HepG2 (cell line): Measurements from ENCODE around the gene ACTL7B. TPM values are rescaled to one million over a fixed set of nuclear protein-coding genes. Genes with fewer than 3 reads are reported as not detected.

ENCODE experiments used
- ATAC-seq: fragments of 200-7000 bp; cut with Tn5 transposase; 3 replicates; pipeline ENCODE4 v1.9.1; 2020; ENCODE audit warnings: mild to moderate bottlenecking, moderate library complexity
- BruUV-seq: library from RNA; stranded (reverse); fragments of 400-500 nt; replicated peaks from 2 replicates; lab custom pipeline; 2021; lab: Mats Ljungman, UMichigan
- CTCF ChIA-PET: fragments of 300-600 bp; formaldehyde crosslinking; extraction: SDS; loops from one replicate; lab custom pipeline; 2021; ENCODE audit warnings: low total read pairs, inconsistent platforms, low intra/inter-chr PET ratio; lab: Yijun Ruan, JAX
- POLR2A ChIA-PET: fragments of 350-600 bp; sonication (Branson Sonifier 250); formaldehyde crosslinking; loops from one replicate; lab custom pipeline; 2020; ENCODE audit warnings: antibody characterized with exemption, inconsistent platforms; lab: Yijun Ruan, JAX
- DNase-seq: peaks from one replicate; pipeline ENCODE4 v3.0.0-alpha.2; 2015; ENCODE audit warnings: low spot score
- FAIRE-seq: peaks from 3 replicates; lab custom pipeline; 2011; peaks lifted over from hg19 to GRCh38; lab: Jason Lieb, UNC
- H2AFZ ChIP-seq: one replicate; pipeline ENCODE4 v1.6.1; 2011; ENCODE audit warnings: low read length, inconsistent platforms
- H3K27ac ChIP-seq: fragments of 300-600 bp; 3 replicates; pipeline ENCODE4 v1.8.0; 2011; ENCODE audit warnings: mixed run types, mild to moderate bottlenecking, mixed read lengths, low read length, inconsistent platforms; ENCODE audit not compliant: insufficient read depth; ENCODE audit errors: extremely low read length
- H3K27me3 ChIP-seq, 2 experiments: fragments of 200-600 bp in 1 of 2; 2 replicates in 1 of 2; 3 replicates in 1 of 2; pipeline versions ENCODE4 v1.6.0 to v1.8.0; 2011; ENCODE audit warnings: low read length in 2 of 2, mild to moderate bottlenecking in 2 of 2, moderate library complexity in 2 of 2, inconsistent platforms in 1 of 2; ENCODE audit not compliant: insufficient read depth in 2 of 2, control insufficient read depth in 1 of 2
- H3K36me3 ChIP-seq, 2 experiments: fragments of 200-600 bp in 1 of 2; replicated peaks in 1 of 2; 2 replicates in 1 of 2; 3 replicates in 1 of 2; pipeline versions ENCODE4 v1.5.1 to v1.8.0; 2011; ENCODE audit warnings: low read length in 2 of 2, inconsistent platforms in 1 of 2; ENCODE audit not compliant: insufficient read depth in 2 of 2, control insufficient read depth in 1 of 2
- H3K4me1 ChIP-seq: 2 replicates; pipeline ENCODE4 v1.5.1; 2012; ENCODE audit warnings: low read length, inconsistent platforms; ENCODE audit not compliant: insufficient read depth
- H3K4me2 ChIP-seq: 2 replicates; pipeline ENCODE4 v1.6.0; 2011; ENCODE audit warnings: low read depth, low read length, inconsistent platforms
- H3K4me3 ChIP-seq, 3 experiments: fragments of 200-600 bp in 1 of 3; sonication (generic), shearing (Covaris generic) in 1 of 3; replicated peaks in 1 of 3; 2 replicates each; pipeline ENCODE4 v1.5.1; 2011 to 2016; ENCODE audit warnings: low read length in 3 of 3, inconsistent platforms in 2 of 3, low read depth in 2 of 3, mild to moderate bottlenecking in 2 of 3, control low read depth in 1 of 3, mixed read lengths in 1 of 3; ENCODE audit not compliant: insufficient read depth in 1 of 3
- H3K79me2 ChIP-seq: one replicate; pipeline ENCODE4 v1.6.1; 2011; ENCODE audit warnings: low read length, inconsistent platforms; ENCODE audit not compliant: insufficient read depth
- H3K9ac ChIP-seq: 2 replicates; pipeline ENCODE4 v1.6.0; 2011; ENCODE audit warnings: mild to moderate bottlenecking, low read depth, low read length, inconsistent platforms; ENCODE audit not compliant: insufficient read depth
- H3K9me3 ChIP-seq: 2 replicates; pipeline ENCODE4 v1.5.1; 2012; ENCODE audit warnings: mild to moderate bottlenecking, low read length
- H4K20me1 ChIP-seq: 2 replicates; pipeline ENCODE4 v1.6.0; 2011; ENCODE audit warnings: inconsistent platforms, mild to moderate bottlenecking, low read length, moderate library complexity; ENCODE audit not compliant: insufficient read depth
- PHF5A ChIP-seq: IDR thresholded peaks from one replicate; pipeline ENCODE4 v1.6.1; 2018; ENCODE audit warnings: low read depth, missing genetic modification reagents; ENCODE audit not compliant: unreplicated experiment
- RNF2 ChIP-seq: fragments of 450-650 bp; conservative IDR thresholded peaks from 2 replicates; pipeline ENCODE4 v1.6.1; 2016; ENCODE audit warnings: low read depth
- TEAD3 ChIP-seq: optimal IDR thresholded peaks from 2 replicates; pipeline ENCODE3; 2016; ENCODE audit warnings: borderline replicate concordance
- ZBTB38 ChIP-seq: sonication (generic); formaldehyde crosslinking; IDR thresholded peaks from 2 replicates; pipeline ENCODE4 v1.5.1; 2020; ENCODE audit warnings: mild to moderate bottlenecking, missing genetic modification reagents
- ZNF180 ChIP-seq: sonication (generic); formaldehyde crosslinking; IDR thresholded peaks from 2 replicates; pipeline ENCODE4 v1.4.0; 2020; ENCODE audit warnings: low read depth, missing genetic modification reagents, borderline replicate concordance
- ZNF292 ChIP-seq: sonication (generic); formaldehyde crosslinking; IDR thresholded peaks from 2 replicates; pipeline ENCODE4 v1.8.1; 2022; ENCODE audit warnings: mild to moderate bottlenecking, low read depth, missing genetic modification reagents, borderline replicate concordance
- ZNF446 ChIP-seq: sonication (generic); formaldehyde crosslinking; IDR thresholded peaks from 2 replicates; pipeline ENCODE4 v1.5.0; 2020; ENCODE audit warnings: mild to moderate bottlenecking, missing genetic modification reagents
- ZNF709 ChIP-seq: sonication (generic); formaldehyde crosslinking; IDR thresholded peaks from 2 replicates; pipeline ENCODE4 v1.5.0; 2020; ENCODE audit warnings: mild to moderate bottlenecking, missing genetic modification reagents
- WGBS: methylation state at CpG from one replicate; pipeline ENCODE4 v1.1.6; 2017; ENCODE audit warnings: low lambda C conversion rate; 5-methylcytosine and 5-hydroxymethylcytosine counted together
- in situ Hi-C: cut with HindIII; loops from 2 replicates; pipeline ENCODE4 v1.10.0; 2017; ENCODE audit warnings: low pct_unique_long_range_greater_than_20kb; ENCODE audit not compliant: extremely low pct_ligation_motif_present
- intact Hi-C: fragments of 100-400 bp; cut with micrococcal nuclease; formaldehyde crosslinking; loops from one replicate; pipeline ENCODE4 v1.10.0; 2022; ENCODE audit not compliant: unreplicated experiment
- polyA plus RNA-seq, 8 experiments: library from polyadenylated mRNA; depleted of rRNA in 3 of 8; stranded (reverse) in 7 of 8; unstranded in 1 of 8; fragments of >200 nt; fragmentation: Illumina TruSeq in 4 of 8; extraction: Trizol in 4 of 8; gene quantifications; 2 replicates each; pipeline versions ENCODE4 v1.2.1 to v1.2.3, GENCODE V29; 2011 to 2016; ENCODE audit warnings: low read depth in 4 of 8, missing spikeins in 1 of 8, mixed read lengths in 1 of 8; ENCODE audit not compliant: insufficient read depth in 1 of 8
- total RNA-seq, 5 experiments: library from RNA; depleted of rRNA; stranded (reverse); fragments of >200 nt; fragmentation: Illumina TruSeq; extraction: Trizol; gene quantifications; 2 replicates each; pipeline ENCODE4 v1.2.3, GENCODE V29; 2016; ENCODE audit warnings: low read depth in 1 of 5
- TF ChIP-seq, protein P1 (sequence below): sonication (generic); formaldehyde crosslinking; IDR thresholded peaks from 2 replicates; pipeline ENCODE4 v1.8.1; 2023; ENCODE audit warnings: mild to moderate bottlenecking, missing genetic modification reagents
- TF ChIP-seq, protein P2 (sequence below): sonication (generic); formaldehyde crosslinking; IDR thresholded peaks from one replicate; pipeline ENCODE4 v1.5.1; 2020; ENCODE audit warnings: mild to moderate bottlenecking, missing genetic modification reagents; ENCODE audit errors: not compliant biosample characterization
- TF ChIP-seq, protein P3 (sequence below): sonication (generic); formaldehyde crosslinking; IDR thresholded peaks from 2 replicates; pipeline ENCODE4 v1.4.0; 2020; ENCODE audit warnings: mild to moderate bottlenecking, low read depth, missing genetic modification reagents
- TF ChIP-seq, protein P4 (sequence below): sonication (generic); formaldehyde crosslinking; IDR thresholded peaks from 2 replicates; pipeline ENCODE4 v1.5.1; 2020; ENCODE audit warnings: missing genetic modification reagents, mild to moderate bottlenecking, borderline replicate concordance
- TF ChIP-seq, protein P5 (sequence below): sonication (generic); formaldehyde crosslinking; IDR thresholded peaks from 2 replicates; pipeline ENCODE4 v1.5.1; 2020; ENCODE audit warnings: mild to moderate bottlenecking, missing genetic modification reagents, moderate library complexity

ACTL7B gene
- total and polyA plus RNA-seq, 2 of the 13 experiments (the other 11 are each of a cell fraction or from before 2014, with no cell fraction given): 0.07 to 0.11 TPM

DNA sequence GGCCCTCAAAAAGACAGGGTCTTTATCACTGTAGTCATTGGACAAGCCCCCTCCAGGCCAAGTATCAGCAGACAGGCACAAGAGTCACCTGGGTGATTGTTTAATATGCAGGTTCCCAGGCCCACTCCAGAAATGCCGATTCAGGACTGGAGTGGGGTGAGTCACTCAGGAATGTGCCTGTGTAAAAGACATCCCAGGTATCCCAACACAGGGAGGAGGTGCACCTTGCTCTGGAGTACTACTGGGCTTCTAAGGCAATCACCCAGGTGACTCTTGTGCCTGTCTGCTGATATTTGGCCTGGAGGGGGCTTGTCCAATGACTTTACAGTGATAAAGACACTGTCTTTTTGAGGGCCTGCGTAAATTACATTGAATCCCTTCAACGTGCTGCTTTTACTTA, 40.6 kb downstream of the ACTL7B start:
- H3K9me3 ChIP-seq: no peaks in the 10 kb centered on the region
- peak overlapping the region; percentile 55 for H3K4me2 ChIP-seq
- peak; percentile 63 for ATAC-seq
- in situ Hi-C loops: loop anchor here (25.0 kb wide), 1 partner anchor 1328 kb away; the partner anchor contains the start of gene KLF4
- peak; percentile 24 for DNase-seq
- no peaks in the 10 kb centered on the region for H3K27me3 ChIP-seq
- no peak overlapping the region for H3K27ac ChIP-seq
- 35% methylated on average over 3 of the region's 3 CpGs for WGBS
- ChIA-PET POLR2A (no interaction called here), CTCF (interaction anchor here (2.1 kb wide), 1 partner anchor 249 kb away, joined by 4 read pairs; no protein-coding TSS in a partner anchor)
- peak; percentile 47 for FAIRE-seq
- H3K4me1 ChIP-seq: peaks cover 52% of the 10 kb centered on the region
- no peaks in the 10 kb centered on the region for H3K79me2 ChIP-seq
- no peak overlapping the region for H2AFZ ChIP-seq
- no peaks in the 10 kb centered on the region for H3K36me3 ChIP-seq
- no peak overlapping the region for H3K9ac ChIP-seq
- intact Hi-C loops: no loop called here
- H4K20me1 ChIP-seq: no peaks in the 10 kb centered on the region
- BruUV-seq: no TSS peak
- H3K4me3 ChIP-seq: no peak overlapping the region
- TF ChIP-seq, protein P1, sequence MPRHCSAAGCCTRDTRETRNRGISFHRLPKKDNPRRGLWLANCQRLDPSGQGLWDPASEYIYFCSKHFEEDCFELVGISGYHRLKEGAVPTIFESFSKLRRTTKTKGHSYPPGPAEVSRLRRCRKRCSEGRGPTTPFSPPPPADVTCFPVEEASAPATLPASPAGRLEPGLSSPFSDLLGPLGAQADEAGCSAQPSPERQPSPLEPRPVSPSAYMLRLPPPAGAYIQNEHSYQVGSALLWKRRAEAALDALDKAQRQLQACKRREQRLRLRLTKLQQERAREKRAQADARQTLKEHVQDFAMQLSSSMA: no peak
- TF ChIP-seq, protein P2, sequence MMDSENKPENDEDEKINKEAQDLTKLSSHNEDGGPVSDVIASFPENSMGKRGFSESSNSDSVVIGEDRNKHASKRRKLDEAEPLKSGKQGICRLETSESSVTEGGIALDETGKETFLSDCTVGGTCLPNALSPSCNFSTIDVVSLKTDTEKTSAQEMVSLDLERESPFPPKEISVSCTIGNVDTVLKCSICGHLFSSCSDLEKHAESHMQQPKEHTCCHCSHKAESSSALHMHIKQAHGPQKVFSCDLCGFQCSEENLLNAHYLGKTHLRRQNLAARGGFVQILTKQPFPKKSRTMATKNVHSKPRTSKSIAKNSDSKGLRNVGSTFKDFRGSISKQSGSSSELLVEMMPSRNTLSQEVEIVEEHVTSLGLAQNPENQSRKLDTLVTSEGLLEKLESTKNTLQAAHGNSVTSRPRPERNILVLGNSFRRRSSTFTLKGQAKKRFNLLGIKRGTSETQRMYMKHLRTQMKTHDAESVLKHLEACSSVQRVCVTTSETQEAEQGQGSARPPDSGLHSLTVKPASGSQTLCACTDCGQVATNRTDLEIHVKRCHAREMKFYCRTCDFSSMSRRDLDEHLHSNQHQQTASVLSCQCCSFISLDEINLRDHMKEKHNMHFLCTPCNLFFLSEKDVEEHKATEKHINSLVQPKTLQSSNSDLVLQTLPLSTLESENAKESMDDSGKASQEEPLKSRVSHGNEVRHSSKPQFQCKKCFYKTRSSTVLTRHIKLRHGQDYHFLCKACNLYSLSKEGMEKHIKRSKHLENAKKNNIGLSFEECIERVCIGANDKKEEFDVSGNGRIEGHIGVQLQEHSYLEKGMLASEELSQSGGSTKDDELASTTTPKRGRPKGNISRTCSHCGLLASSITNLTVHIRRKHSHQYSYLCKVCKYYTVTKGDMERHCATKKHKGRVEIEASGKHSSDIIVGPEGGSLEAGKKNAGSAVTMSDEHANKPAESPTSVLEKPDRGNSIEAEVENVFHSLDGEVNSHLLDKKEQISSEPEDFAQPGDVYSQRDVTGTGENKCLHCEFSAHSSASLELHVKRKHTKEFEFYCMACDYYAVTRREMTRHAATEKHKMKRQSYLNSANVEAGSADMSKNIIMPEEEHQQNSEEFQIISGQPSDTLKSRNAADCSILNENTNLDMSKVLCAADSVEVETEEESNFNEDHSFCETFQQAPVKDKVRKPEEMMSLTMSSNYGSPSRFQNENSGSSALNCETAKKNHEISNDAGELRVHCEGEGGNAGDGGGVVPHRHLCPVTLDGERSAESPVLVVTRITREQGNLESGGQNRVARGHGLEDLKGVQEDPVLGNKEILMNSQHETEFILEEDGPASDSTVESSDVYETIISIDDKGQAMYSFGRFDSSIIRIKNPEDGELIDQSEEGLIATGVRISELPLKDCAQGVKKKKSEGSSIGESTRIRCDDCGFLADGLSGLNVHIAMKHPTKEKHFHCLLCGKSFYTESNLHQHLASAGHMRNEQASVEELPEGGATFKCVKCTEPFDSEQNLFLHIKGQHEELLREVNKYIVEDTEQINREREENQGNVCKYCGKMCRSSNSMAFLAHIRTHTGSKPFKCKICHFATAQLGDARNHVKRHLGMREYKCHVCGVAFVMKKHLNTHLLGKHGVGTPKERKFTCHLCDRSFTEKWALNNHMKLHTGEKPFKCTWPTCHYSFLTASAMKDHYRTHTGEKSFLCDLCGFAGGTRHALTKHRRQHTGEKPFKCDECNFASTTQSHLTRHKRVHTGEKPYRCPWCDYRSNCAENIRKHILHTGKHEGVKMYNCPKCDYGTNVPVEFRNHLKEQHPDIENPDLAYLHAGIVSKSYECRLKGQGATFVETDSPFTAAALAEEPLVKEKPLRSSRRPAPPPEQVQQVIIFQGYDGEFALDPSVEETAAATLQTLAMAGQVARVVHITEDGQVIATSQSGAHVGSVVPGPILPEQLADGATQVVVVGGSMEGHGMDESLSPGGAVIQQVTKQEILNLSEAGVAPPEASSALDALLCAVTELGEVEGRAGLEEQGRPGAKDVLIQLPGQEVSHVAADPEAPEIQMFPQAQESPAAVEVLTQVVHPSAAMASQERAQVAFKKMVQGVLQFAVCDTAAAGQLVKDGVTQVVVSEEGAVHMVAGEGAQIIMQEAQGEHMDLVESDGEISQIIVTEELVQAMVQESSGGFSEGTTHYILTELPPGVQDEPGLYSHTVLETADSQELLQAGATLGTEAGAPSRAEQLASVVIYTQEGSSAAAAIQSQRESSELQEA (CRISPR knock-in tag): no peak
- TF ChIP-seq ZNF292 (CRISPR knock-in tag) (no peak), ZNF709 (CRISPR knock-in tag) (no peak), PHF5A (CRISPR knock-in tag) (no peak), RNF2 (no peak), TEAD3 (peak; percentile 62), ZNF180 (CRISPR knock-in tag) (no peak), ZBTB38 (no peak), ZNF446 (CRISPR knock-in tag) (no peak)
- TF ChIP-seq, protein P3, sequence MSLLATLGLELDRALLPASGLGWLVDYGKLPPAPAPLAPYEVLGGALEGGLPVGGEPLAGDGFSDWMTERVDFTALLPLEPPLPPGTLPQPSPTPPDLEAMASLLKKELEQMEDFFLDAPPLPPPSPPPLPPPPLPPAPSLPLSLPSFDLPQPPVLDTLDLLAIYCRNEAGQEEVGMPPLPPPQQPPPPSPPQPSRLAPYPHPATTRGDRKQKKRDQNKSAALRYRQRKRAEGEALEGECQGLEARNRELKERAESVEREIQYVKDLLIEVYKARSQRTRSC (CRISPR knock-in tag): no peak
- TF ChIP-seq, protein P4, sequence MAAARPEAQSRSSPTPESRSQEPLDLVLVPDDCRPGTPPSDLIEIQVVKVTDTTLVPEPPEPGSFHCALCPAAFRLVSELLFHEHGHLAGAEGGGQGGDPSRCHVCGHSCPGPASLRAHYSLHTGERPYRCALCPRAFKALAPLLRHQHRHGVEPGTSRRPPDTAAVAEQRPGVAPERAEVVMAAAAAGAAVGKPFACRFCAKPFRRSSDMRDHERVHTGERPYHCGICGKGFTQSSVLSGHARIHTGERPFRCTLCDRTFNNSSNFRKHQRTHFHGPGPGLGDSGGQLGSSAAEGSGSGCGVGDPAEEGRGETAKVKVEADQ (CRISPR knock-in tag): no peak
- TF ChIP-seq, protein P5, sequence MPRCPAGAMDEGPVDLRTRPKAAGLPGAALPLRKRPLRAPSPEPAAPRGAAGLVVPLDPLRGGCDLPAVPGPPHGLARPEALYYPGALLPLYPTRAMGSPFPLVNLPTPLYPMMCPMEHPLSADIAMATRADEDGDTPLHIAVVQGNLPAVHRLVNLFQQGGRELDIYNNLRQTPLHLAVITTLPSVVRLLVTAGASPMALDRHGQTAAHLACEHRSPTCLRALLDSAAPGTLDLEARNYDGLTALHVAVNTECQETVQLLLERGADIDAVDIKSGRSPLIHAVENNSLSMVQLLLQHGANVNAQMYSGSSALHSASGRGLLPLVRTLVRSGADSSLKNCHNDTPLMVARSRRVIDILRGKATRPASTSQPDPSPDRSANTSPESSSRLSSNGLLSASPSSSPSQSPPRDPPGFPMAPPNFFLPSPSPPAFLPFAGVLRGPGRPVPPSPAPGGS (CRISPR knock-in tag): no peak
